BJ (cell line): ENCODE measurements around the gene ENO2. TPM values are rescaled to one million over a fixed set of nuclear protein-coding genes. Genes with fewer than 3 reads are reported as not detected.

ENCODE experiments used
- CTCF ChIA-PET: fragments of 350-600 bp; formaldehyde crosslinking; extraction: SDS; loops from one replicate; lab custom pipeline; 2021; ENCODE audit warnings: antibody characterized with exemption, inconsistent platforms; lab: Yijun Ruan, JAX
- POLR2A ChIA-PET: fragments of 300-600 bp; sonication (Branson Sonifier 250); formaldehyde crosslinking; extraction: SDS; loops from one replicate; lab custom pipeline; 2021; ENCODE audit warnings: antibody characterized with exemption; lab: Charles Lee
- DNase-seq: peaks from one replicate; pipeline ENCODE4 v3.0.0-alpha.2; 2011; ENCODE audit warnings: low read depth
- H3K27me3 ChIP-seq: 2 replicates; pipeline ENCODE4 v1.6.0; 2011; ENCODE audit warnings: low read length; ENCODE audit not compliant: control insufficient read depth, insufficient read depth
- H3K36me3 ChIP-seq: 2 replicates; pipeline ENCODE4 v1.5.1; 2011; ENCODE audit warnings: low read length; ENCODE audit not compliant: control insufficient read depth, insufficient read depth
- H3K4me3 ChIP-seq: 2 replicates; pipeline ENCODE4 v1.5.1; 2011; ENCODE audit warnings: low read depth, mild to moderate bottlenecking, control low read depth, low read length
- polyA plus RNA-seq: library from polyadenylated mRNA; depleted of rRNA; stranded (reverse); fragments of >200 nt; gene quantifications from 2 replicates; pipeline ENCODE4 v1.2.3, GENCODE V29; 2011
- TF ChIP-seq, protein P1 (sequence below): IDR thresholded peaks from 2 replicates; pipeline ENCODE4 v1.5.1; 2011; ENCODE audit warnings: low read depth, mild to moderate bottlenecking, control low read depth, inconsistent platforms, low read length, moderate library complexity; ENCODE audit not compliant: insufficient read depth

The ENO2 gene
- polyA plus RNA-seq, 1 experiment, result 29.7 TPM

DNA sequence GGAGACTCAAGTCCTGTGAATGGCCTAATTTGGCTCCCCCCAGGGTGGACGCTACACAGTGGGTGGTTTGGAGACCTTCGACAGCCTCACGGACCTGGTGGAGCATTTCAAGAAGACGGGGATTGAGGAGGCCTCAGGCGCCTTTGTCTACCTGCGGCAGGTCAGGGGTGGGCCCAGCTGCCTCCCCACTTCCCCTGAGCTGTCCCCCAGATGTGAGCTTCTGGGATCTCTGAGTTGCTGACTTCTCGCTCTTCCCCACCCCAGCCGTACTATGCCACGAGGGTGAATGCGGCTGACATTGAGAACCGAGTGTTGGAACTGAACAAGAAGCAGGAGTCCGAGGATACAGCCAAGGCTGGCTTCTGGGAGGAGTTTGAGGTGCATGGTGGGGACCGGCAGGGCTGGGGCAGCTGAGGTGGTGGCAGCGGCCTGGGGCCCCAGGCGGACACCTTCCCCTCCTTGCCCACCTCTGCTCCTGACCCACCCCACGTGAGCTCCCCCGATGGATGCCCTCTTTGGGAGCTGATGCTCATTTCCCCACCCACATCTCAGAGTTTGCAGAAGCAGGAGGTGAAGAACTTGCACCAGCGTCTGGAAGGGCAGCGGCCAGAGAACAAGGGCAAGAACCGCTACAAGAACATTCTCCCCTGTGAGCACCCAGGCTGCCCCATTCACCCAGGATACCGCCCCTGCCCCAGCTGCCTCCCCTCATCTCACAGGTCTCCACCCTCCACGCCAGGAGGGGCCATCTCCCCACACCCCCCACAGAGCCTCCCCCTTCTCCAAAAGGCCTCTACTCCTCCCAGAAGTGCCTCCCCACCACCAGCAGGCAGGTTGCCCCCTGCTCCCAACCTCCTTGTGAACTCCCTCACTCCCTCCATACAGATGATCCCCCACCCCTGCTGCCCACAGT lies 41.0 kb downstream of the ENO2 start:
- ChIA-PET POLR2A (no interaction called here), CTCF (interaction anchor here (0.6 to 2.0 kb wide), 3 partner anchors 9 to 88 kb away, joined by 4 to 8 read pairs (median 5); no protein-coding TSS in a partner anchor)

DNA sequence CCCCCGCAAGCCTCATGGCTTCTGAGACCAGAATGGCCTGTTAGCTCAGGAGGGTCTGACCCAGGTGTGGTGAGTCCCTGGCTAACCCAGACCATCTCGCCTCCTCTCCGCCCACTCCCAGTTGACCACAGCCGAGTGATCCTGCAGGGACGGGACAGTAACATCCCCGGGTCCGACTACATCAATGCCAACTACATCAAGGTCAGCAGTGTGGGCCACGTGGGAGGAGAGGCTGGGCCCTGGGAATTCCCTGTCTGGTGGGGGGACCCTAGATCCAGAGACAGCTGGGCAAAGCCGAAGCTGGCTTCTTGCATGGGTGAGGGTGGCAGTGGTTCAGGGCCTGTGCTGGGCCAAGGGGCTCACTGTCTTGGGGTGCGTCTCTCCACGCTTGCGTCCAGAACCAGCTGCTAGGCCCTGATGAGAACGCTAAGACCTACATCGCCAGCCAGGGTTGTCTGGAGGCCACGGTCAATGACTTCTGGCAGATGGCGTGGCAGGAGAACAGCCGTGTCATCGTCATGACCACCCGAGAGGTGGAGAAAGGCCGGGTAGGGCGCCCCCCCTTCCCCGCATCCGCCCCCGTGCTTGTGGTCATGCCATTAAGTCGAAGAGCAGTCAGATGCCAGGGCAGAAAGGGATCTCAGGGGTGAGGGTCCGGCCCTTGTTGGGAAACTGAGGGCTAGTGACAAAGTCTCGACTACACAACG lies 41.8 kb downstream of the ENO2 start:
- ChIA-PET CTCF (interaction anchor here (0.7 to 1.2 kb wide), 4 partner anchors 9 to 157 kb away, joined by 3 to 5 read pairs (median 4); no protein-coding TSS in a partner anchor), POLR2A (no interaction called here)
- no peaks in the 10 kb centered on the region for H3K27me3 ChIP-seq
- no peaks in the 10 kb centered on the region for H3K36me3 ChIP-seq
- TF ChIP-seq, protein P1, sequence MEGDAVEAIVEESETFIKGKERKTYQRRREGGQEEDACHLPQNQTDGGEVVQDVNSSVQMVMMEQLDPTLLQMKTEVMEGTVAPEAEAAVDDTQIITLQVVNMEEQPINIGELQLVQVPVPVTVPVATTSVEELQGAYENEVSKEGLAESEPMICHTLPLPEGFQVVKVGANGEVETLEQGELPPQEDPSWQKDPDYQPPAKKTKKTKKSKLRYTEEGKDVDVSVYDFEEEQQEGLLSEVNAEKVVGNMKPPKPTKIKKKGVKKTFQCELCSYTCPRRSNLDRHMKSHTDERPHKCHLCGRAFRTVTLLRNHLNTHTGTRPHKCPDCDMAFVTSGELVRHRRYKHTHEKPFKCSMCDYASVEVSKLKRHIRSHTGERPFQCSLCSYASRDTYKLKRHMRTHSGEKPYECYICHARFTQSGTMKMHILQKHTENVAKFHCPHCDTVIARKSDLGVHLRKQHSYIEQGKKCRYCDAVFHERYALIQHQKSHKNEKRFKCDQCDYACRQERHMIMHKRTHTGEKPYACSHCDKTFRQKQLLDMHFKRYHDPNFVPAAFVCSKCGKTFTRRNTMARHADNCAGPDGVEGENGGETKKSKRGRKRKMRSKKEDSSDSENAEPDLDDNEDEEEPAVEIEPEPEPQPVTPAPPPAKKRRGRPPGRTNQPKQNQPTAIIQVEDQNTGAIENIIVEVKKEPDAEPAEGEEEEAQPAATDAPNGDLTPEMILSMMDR, result no peak
- DNase-seq, result no peak
- H3K4me3 ChIP-seq, result no peak overlapping the region

More for the DNA sequence above, 41.0 kb downstream of the ENO2 start:
- DNase-seq, result no peak
- H3K36me3 ChIP-seq, result no peaks in the 10 kb centered on the region
- no peak overlapping the region for H3K4me3 ChIP-seq
- TF ChIP-seq, protein P1, result no peak
- no peaks in the 10 kb centered on the region for H3K27me3 ChIP-seq

DNA sequence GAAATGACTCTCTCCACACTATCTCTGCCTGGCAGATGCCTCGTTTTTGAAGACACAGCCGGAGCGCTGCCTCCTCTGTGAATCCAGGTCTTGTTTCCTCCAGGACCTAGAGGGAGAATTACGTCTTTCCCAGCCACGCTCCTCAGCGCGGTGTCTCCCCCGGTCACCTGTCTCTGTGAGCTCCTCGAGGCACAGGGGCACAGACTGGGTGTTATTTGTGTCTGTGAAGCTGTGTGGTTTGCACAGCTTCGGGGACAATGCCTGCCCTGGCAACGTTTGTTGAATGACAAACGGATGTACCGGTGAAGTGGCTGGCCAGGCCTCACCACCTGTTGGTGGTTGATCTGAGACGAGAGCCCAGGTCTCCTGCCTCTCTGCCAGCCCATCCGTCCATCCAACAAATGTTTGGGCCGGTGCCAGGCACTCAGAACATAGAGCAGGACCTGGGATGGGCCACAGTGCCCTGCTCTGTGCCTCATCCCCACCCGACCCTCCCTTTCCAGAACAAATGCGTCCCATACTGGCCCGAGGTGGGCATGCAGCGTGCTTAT lies 42.8 kb downstream of the ENO2 start:
- no peak for DNase-seq
- TF ChIP-seq, protein P1, result no peak
- ChIA-PET POLR2A (no interaction called here), CTCF (interaction anchor here (0.9 to 2.6 kb wide), 5 partner anchors 8 to 156 kb away, joined by 3 to 9 read pairs (median 3); partner anchors contain the start of gene SPSB2)
- Histone ChIP-seq H3K4me3 (no peak overlapping the region), H3K36me3 (no peaks in the 10 kb centered on the region), H3K27me3 (no peaks in the 10 kb centered on the region)

DNA sequence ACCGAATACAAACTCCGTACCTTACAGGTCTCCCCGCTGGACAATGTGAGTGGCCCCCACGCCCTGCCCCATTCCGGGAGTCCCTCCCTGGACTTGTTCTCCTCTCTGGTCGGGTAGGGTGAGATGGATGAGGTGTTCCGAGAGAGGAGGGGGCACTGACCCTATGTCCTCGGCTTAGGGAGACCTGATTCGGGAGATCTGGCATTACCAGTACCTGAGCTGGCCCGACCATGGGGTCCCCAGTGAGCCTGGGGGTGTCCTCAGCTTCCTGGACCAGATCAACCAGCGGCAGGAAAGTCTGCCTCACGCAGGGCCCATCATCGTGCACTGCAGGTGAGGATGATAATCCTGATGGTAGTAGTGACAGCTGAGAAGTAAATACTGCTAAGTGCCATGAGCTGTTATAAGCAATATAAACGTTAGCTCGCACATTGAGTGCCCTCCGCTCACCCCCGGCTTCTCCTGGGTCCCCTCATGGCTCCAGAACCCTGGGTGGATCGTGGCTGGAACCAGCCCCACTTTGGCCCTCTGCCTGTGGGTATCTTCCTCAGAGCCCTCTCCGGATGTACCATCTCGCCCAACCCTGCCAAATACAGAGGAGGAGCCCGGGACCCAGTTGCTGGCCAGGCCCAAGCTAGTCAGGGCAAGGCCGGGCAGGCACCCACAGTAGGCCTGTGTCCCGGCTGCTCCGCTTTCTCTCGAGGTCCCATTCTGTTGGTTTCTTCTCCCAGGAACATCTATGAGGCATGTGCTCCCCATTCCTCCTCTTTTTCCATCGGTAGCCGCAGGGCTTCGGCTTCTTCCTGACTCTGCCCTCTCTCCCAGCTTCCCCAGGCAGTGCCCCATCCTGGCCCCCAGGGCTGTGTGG lies 43.6 kb downstream of the ENO2 start:
- CTCF ChIA-PET, result interaction anchor here (0.6 to 2.6 kb wide), 4 partner anchors 13 to 173 kb away, joined by 3 to 9 read pairs (median 5); partner anchors contain the start of gene SPSB2

More for the DNA sequence above, 43.6 kb downstream of the ENO2 start:
- POLR2A ChIA-PET, result no interaction called here
- no peaks in the 10 kb centered on the region for H3K27me3 ChIP-seq
- no peak for DNase-seq
- TF ChIP-seq, protein P1, result no peak
- H3K4me3 ChIP-seq, result no peak overlapping the region
- no peaks in the 10 kb centered on the region for H3K36me3 ChIP-seq
